ENCODE results near the gene SERPINB7.

The SERPINB7 gene

GRCh38 chr18:63817441-63818051 lies 42.3 kb downstream of the SERPINB7 start:
- Mint-ChIP-seq H3K9me3 (peaks cover 14% of the 10 kb centered on the region), H3K27ac (no peak overlapping the region), H3K27me3 (ENCODE audit: low read depth) (no peaks in the 10 kb centered on the region), H3K36me3 (ENCODE audit: low read depth) (no peaks in the 10 kb centered on the region), H3K4me1 (ENCODE audit: low read depth) (peaks cover 2% of the 10 kb centered on the region), H3K4me3 (no peak overlapping the region)
- no peak for DNase-seq (ENCODE audit: low spot score)

- Mint-ChIP-seq H3K27me3 (ENCODE audit: low read depth) (no peaks in the 10 kb centered on the region), H3K4me1 (ENCODE audit: low read depth) (peaks cover 2% of the 10 kb centered on the region), H3K4me3 (no peak overlapping the region), H3K27ac (no peak overlapping the region), H3K36me3 (ENCODE audit: low read depth) (no peaks in the 10 kb centered on the region), H3K9me3 (peaks cover 14% of the 10 kb centered on the region)
- no peak for DNase-seq (ENCODE audit: low spot score)
Observed at GRCh38 chr18:63818212-63818611, 43.0 kb downstream of the SERPINB7 start.

GRCh38 chr18:63819786-63820185 lies 44.6 kb downstream of the SERPINB7 start:
- Mint-ChIP-seq H3K36me3 (ENCODE audit: low read depth) (no peaks in the 10 kb centered on the region), H3K4me3 (no peak overlapping the region), H3K27ac (no peak overlapping the region), H3K4me1 (ENCODE audit: low read depth) (no peaks in the 10 kb centered on the region), H3K27me3 (ENCODE audit: low read depth) (peaks cover 5% of the 10 kb centered on the region), H3K9me3 (peaks cover 14% of the 10 kb centered on the region)
- no peak for DNase-seq (ENCODE audit: low spot score)

- Mint-ChIP-seq H3K27ac (no peak overlapping the region), H3K27me3 (ENCODE audit: low read depth) (peaks cover 5% of the 10 kb centered on the region), H3K4me3 (no peak overlapping the region), H3K4me1 (ENCODE audit: low read depth) (no peaks in the 10 kb centered on the region), H3K9me3 (peaks cover 11% of the 10 kb centered on the region), H3K36me3 (ENCODE audit: low read depth) (no peaks in the 10 kb centered on the region)
- no peak for DNase-seq (ENCODE audit: low spot score)
Observed at GRCh38 chr18:63820694-63821093, 45.5 kb downstream of the SERPINB7 start.

- DNase-seq (ENCODE audit: low spot score), result no peak
- Mint-ChIP-seq H3K27me3 (ENCODE audit: low read depth) (peaks cover 8% of the 10 kb centered on the region), H3K9me3 (no peaks in the 10 kb centered on the region)
Observed at GRCh38 chr18:63823516-63824219, 48.5 kb downstream of the SERPINB7 start.

GRCh38 chr18:63824220-63824525 lies 49.0 kb downstream of the SERPINB7 start:
- DNase-seq (ENCODE audit: low spot score), result no peak
- Mint-ChIP-seq H3K27ac (no peak overlapping the region), H3K4me3 (no peak overlapping the region), H3K4me1 (ENCODE audit: low read depth) (no peaks in the 10 kb centered on the region), H3K36me3 (ENCODE audit: low read depth) (no peaks in the 10 kb centered on the region), H3K9me3 (no peaks in the 10 kb centered on the region), H3K27me3 (ENCODE audit: low read depth) (peaks cover 8% of the 10 kb centered on the region)

More at GRCh38 chr18:63823516-63824219, 48.5 kb downstream of the SERPINB7 start:
- Mint-ChIP-seq H3K4me1 (ENCODE audit: low read depth) (no peaks in the 10 kb centered on the region), H3K4me3 (no peak overlapping the region), H3K27ac (no peak overlapping the region), H3K36me3 (ENCODE audit: low read depth) (no peaks in the 10 kb centered on the region)

- no peak for DNase-seq (ENCODE audit: low spot score)
- H3K4me1 Mint-ChIP-seq (ENCODE audit: low read depth), result peaks cover 7% of the 10 kb centered on the region
- peaks cover 23% of the 10 kb centered on the region for H3K27me3 Mint-ChIP-seq (ENCODE audit: low read depth)
- no peaks in the 10 kb centered on the region for H3K9me3 Mint-ChIP-seq
- no peak overlapping the region for H3K27ac Mint-ChIP-seq
- H3K36me3 Mint-ChIP-seq (ENCODE audit: low read depth), result no peaks in the 10 kb centered on the region
- H3K4me3 Mint-ChIP-seq, result no peak overlapping the region
Observed at GRCh38 chr18:63828120-63828519, 52.9 kb downstream of the SERPINB7 start.

- no peak for DNase-seq (ENCODE audit: low spot score)
- Mint-ChIP-seq H3K36me3 (ENCODE audit: low read depth) (no peaks in the 10 kb centered on the region), H3K9me3 (no peaks in the 10 kb centered on the region), H3K4me3 (no peak overlapping the region), H3K27ac (no peak overlapping the region), H3K27me3 (ENCODE audit: low read depth) (peaks cover 25% of the 10 kb centered on the region), H3K4me1 (ENCODE audit: low read depth) (peaks cover 7% of the 10 kb centered on the region)
Observed at GRCh38 chr18:63828656-63829055, 53.4 kb downstream of the SERPINB7 start.

GRCh38 chr18:63829886-63830285 lies 54.7 kb downstream of the SERPINB7 start:
- no peak for DNase-seq (ENCODE audit: low spot score)
- Mint-ChIP-seq H3K4me3 (no peak overlapping the region), H3K27me3 (ENCODE audit: low read depth) (peaks cover 23% of the 10 kb centered on the region), H3K4me1 (ENCODE audit: low read depth) (peaks cover 7% of the 10 kb centered on the region), H3K27ac (no peak overlapping the region), H3K36me3 (ENCODE audit: low read depth) (no peaks in the 10 kb centered on the region), H3K9me3 (no peaks in the 10 kb centered on the region)

GRCh38 chr18:63831080-63831788 lies 56.0 kb downstream of the SERPINB7 start:
- no peaks in the 10 kb centered on the region for H3K36me3 Mint-ChIP-seq (ENCODE audit: low read depth)
- peaks cover 22% of the 10 kb centered on the region for H3K27me3 Mint-ChIP-seq (ENCODE audit: low read depth)
- H3K4me1 Mint-ChIP-seq (ENCODE audit: low read depth), result peaks cover 7% of the 10 kb centered on the region
- no peaks in the 10 kb centered on the region for H3K9me3 Mint-ChIP-seq
- DNase-seq (ENCODE audit: low spot score), result no peak
- H3K4me3 Mint-ChIP-seq, result no peak overlapping the region
- H3K27ac Mint-ChIP-seq, result no peak overlapping the region

GRCh38 chr18:63832470-63832869 lies 57.3 kb downstream of the SERPINB7 start:
- H3K36me3 Mint-ChIP-seq (ENCODE audit: low read depth), result no peaks in the 10 kb centered on the region
- H3K27me3 Mint-ChIP-seq (ENCODE audit: low read depth), result peaks cover 26% of the 10 kb centered on the region
- no peak for DNase-seq (ENCODE audit: low spot score)
- H3K4me1 Mint-ChIP-seq (ENCODE audit: low read depth), result peaks cover 7% of the 10 kb centered on the region
- H3K9me3 Mint-ChIP-seq, result no peaks in the 10 kb centered on the region
- no peak overlapping the region for H3K27ac Mint-ChIP-seq
- H3K4me3 Mint-ChIP-seq, result no peak overlapping the region

- peaks cover 31% of the 10 kb centered on the region for H3K27me3 Mint-ChIP-seq (ENCODE audit: low read depth)
- H3K27ac Mint-ChIP-seq, result no peak overlapping the region
- H3K36me3 Mint-ChIP-seq (ENCODE audit: low read depth), result no peaks in the 10 kb centered on the region
- H3K4me3 Mint-ChIP-seq, result no peak overlapping the region
- H3K4me1 Mint-ChIP-seq (ENCODE audit: low read depth), result peaks cover 7% of the 10 kb centered on the region
- no peaks in the 10 kb centered on the region for H3K9me3 Mint-ChIP-seq
- DNase-seq (ENCODE audit: low spot score), result no peak
Observed at GRCh38 chr18:63834471-63835113, 59.4 kb downstream of the SERPINB7 start.

- H3K36me3 Mint-ChIP-seq (ENCODE audit: low read depth), result no peaks in the 10 kb centered on the region
- no peak overlapping the region for H3K27ac Mint-ChIP-seq
- H3K4me3 Mint-ChIP-seq, result no peak overlapping the region
- no peaks in the 10 kb centered on the region for H3K9me3 Mint-ChIP-seq
- H3K27me3 Mint-ChIP-seq (ENCODE audit: low read depth), result peaks cover 25% of the 10 kb centered on the region
- H3K4me1 Mint-ChIP-seq (ENCODE audit: low read depth), result peaks cover 3% of the 10 kb centered on the region
- no peak for DNase-seq (ENCODE audit: low spot score)
Observed at GRCh38 chr18:63836456-63836855, 61.2 kb downstream of the SERPINB7 start.

GRCh38 chr18:63837590-63837989 lies 62.4 kb downstream of the SERPINB7 start:
- H3K9me3 Mint-ChIP-seq, result no peaks in the 10 kb centered on the region
- DNase-seq (ENCODE audit: low spot score), result no peak
- H3K4me1 Mint-ChIP-seq (ENCODE audit: low read depth), result no peaks in the 10 kb centered on the region
- no peak overlapping the region for H3K27ac Mint-ChIP-seq
- no peak overlapping the region for H3K4me3 Mint-ChIP-seq
- H3K27me3 Mint-ChIP-seq (ENCODE audit: low read depth), result peaks cover 21% of the 10 kb centered on the region
- no peaks in the 10 kb centered on the region for H3K36me3 Mint-ChIP-seq (ENCODE audit: low read depth)
